ENCODE measurements around the gene DSP. TPM values are rescaled to one million over a fixed set of nuclear protein-coding genes. Genes with fewer than 3 reads are reported as not detected.

Gene DSP
- total RNA-seq: 585 and 745 TPM in 2 replicates

DNA sequence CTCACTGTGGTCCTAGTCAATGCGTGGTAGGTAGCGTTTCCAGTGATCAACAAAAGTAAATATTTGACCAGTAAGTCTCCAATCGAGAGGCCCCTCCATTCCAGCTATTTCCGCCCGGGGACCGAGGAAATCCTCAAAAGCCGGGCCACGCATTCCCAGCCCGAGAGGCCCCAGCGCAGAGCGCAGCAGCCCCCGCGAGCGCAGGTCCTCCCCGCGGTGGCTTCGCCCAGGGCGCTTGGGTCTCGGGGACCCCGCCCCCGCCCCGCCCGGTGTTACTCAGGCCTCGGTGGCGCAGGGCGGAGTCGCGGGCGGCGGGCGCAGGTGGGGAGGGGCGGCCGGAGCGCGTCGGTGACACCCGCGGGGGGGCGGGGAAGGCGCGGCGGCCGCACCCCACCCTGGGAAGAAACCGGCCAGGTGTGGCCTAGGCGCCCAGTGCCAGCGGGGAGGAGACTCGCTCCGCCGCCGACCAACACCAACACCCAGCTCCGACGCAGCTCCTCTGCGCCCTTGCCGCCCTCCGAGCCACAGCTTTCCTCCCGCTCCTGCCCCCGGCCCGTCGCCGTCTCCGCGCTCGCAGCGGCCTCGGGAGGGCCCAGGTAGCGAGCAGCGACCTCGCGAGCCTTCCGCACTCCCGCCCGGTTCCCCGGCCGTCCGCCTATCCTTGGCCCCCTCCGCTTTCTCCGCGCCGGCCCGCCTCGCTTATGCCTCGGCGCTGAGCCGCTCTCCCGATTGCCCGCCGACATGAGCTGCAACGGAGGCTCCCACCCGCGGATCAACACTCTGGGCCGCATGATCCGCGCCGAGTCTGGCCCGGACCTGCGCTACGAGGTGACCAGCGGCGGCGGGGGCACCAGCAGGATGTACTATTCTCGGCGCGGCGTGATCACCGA, at the start of gene DSP:
TSS of gene DSP (plus strand) at position 497 of the 890 bp plus-strand sequence. CDS start at position 742, 245 bp downstream.

GRCh38 chr6:7589949-7590917, 48.8 kb downstream of the DSP start, which contains the start of gene SNRNP48:
TSS of gene SNRNP48 (plus strand) at chr6:7590198. CDS start at chr6:7590258, 60 bp downstream.

Other genes with a start within 250 kb of the DSP start
- gene SSR1, start 228.5 kb upstream of the DSP start, total RNA-seq: 71.0 and 71.4 TPM in 2 replicates
- gene CAGE1, start 151.9 kb upstream of the DSP start, total RNA-seq: 0.07 and 0.37 TPM in 2 replicates
- 12.5 and 14.1 TPM in 2 replicates for gene RIOK1, start 151.9 kb upstream of the DSP start, total RNA-seq
- 5.8 and 7.6 TPM in 2 replicates for gene SNRNP48, start 48.5 kb downstream of the DSP start, total RNA-seq
- gene BMP6, start 184.4 kb downstream of the DSP start, total RNA-seq: 0.14 and 0.46 TPM in 2 replicates

Data from airway epithelial cell (primary cell).